22Rv1 (cell line): ENCODE data around the gene ARIH2.

Source experiments
- H3K27ac ChIP-seq: fragments of 450-650 bp; 2 replicates; pipeline ENCODE4 v1.5.1; 2017
- CTCF ChIP-seq: fragments of 450-650 bp; IDR thresholded peaks from 2 replicates; pipeline ENCODE4 v1.5.1; 2017; ENCODE audit warnings: mild to moderate bottlenecking
- ZFX ChIP-seq: fragments of 450-650 bp; IDR thresholded peaks from 2 replicates; pipeline ENCODE4 v1.6.1; 2017; ENCODE audit warnings: antibody characterized with exemption, borderline replicate concordance

The ARIH2 gene

GRCh38 chr3:49013113-49013737 is 94.6 kb downstream of the ARIH2 start:
- no peak for TF ChIP-seq CTCF
- H3K27ac ChIP-seq = no peak overlapping the region

- no peak overlapping the region for H3K27ac ChIP-seq
- TF ChIP-seq CTCF = peak; percentile 74
- no peak for TF ChIP-seq ZFX
These were observed 95.4 kb downstream of the ARIH2 start for GRCh38 chr3:49013738-49014660.

GRCh38 chr3:49015072-49015471 is 96.4 kb downstream of the ARIH2 start:
- no peak for TF ChIP-seq ZFX
- TF ChIP-seq CTCF = no peak
- H3K27ac ChIP-seq = peak overlapping the region; percentile 98

GRCh38 chr3:49015765-49016164 is 97.1 kb downstream of the ARIH2 start:
- no peak for TF ChIP-seq ZFX
- TF ChIP-seq CTCF = no peak
- H3K27ac ChIP-seq = peak overlapping the region; percentile 98

- TF ChIP-seq ZFX = no peak
- no peak for TF ChIP-seq CTCF
- peak overlapping the region; percentile 98 for H3K27ac ChIP-seq
These were observed 98.0 kb downstream of the ARIH2 start for GRCh38 chr3:49016414-49017228.

- TF ChIP-seq ZFX (no peak), CTCF (no peak)
- H3K27ac ChIP-seq = peak overlapping the region; percentile 98
These were observed 98.8 kb downstream of the ARIH2 start for GRCh38 chr3:49017229-49017970.
